ENCODE data around the gene ELOVL2. TPM values are rescaled to one million over a fixed set of nuclear protein-coding genes. Genes with fewer than 3 reads are reported as not detected.
"Not testable (repeated sequence)": the region's sequence is repeated elsewhere in the genome, so short reads cannot be mapped to it uniquely, and the experiment has no call there.

ELOVL2 gene
- polyA plus RNA-seq, 4 donors = 7.2 to 10.7 (median 8.7) TPM

- no peak for DNase-seq (ENCODE audit: low read depth in 4 of 4, low spot score in 2 of 4)
Measured at GRCh38 chr6:10993896-10994295, 50.2 kb downstream of the ELOVL2 start.

GRCh38 chr6:10991115-10991514 lies 53.0 kb downstream of the ELOVL2 start:
- DNase-seq (ENCODE audit: low read depth in 4 of 4, low spot score in 2 of 4) = no peak

GRCh38 chr6:10989587-10989986 lies 54.5 kb downstream of the ELOVL2 start:
- no peak for DNase-seq (ENCODE audit: low read depth in 4 of 4, low spot score in 2 of 4)

- not testable (repeated sequence) for DNase-seq (ENCODE audit: low read depth in 4 of 4, low spot score in 2 of 4)
Measured at GRCh38 chr6:10984959-10985358, 59.1 kb downstream of the ELOVL2 start.

GRCh38 chr6:10981409-10981808 lies 62.7 kb downstream of the ELOVL2 start:
- no peak for DNase-seq (ENCODE audit: low read depth in 4 of 4, low spot score in 2 of 4)

- no peak for DNase-seq (ENCODE audit: low read depth in 4 of 4, low spot score in 2 of 4)
Measured at GRCh38 chr6:10979603-10980002, 64.5 kb downstream of the ELOVL2 start.

GRCh38 chr6:10977231-10977968 lies 66.7 kb downstream of the ELOVL2 start:
- DNase-seq (ENCODE audit: low read depth in 4 of 4, low spot score in 2 of 4) = no peak

- no peak for DNase-seq (ENCODE audit: low read depth in 4 of 4, low spot score in 2 of 4)
Measured at GRCh38 chr6:10976571-10976970, 67.5 kb downstream of the ELOVL2 start.

- no peak for DNase-seq (ENCODE audit: low read depth in 4 of 4, low spot score in 2 of 4)
Measured at GRCh38 chr6:10972196-10972595, 71.9 kb downstream of the ELOVL2 start.

GRCh38 chr6:10970731-10971130 lies 73.4 kb downstream of the ELOVL2 start:
- no peak for DNase-seq (ENCODE audit: low read depth in 4 of 4, low spot score in 2 of 4)

GRCh38 chr6:10968776-10969175 lies 75.3 kb downstream of the ELOVL2 start:
- no peak for DNase-seq (ENCODE audit: low read depth in 4 of 4, low spot score in 2 of 4)

- DNase-seq (ENCODE audit: low read depth in 4 of 4, low spot score in 2 of 4) = no peak
Measured at GRCh38 chr6:10964684-10965083, 79.4 kb downstream of the ELOVL2 start.

GRCh38 chr6:10963113-10963512 lies 81.0 kb downstream of the ELOVL2 start:
- DNase-seq (ENCODE audit: low read depth in 4 of 4, low spot score in 2 of 4) = no peak

- peak in 1 of 4 donors; percentile 3 for DNase-seq (ENCODE audit: low read depth in 4 of 4, low spot score in 2 of 4)
Measured at GRCh38 chr6:10962673-10963072, 81.4 kb downstream of the ELOVL2 start.

GRCh38 chr6:10961837-10962236 lies 82.3 kb downstream of the ELOVL2 start:
- no peak for DNase-seq (ENCODE audit: low read depth in 4 of 4, low spot score in 2 of 4)

GRCh38 chr6:10960171-10960570 lies 83.9 kb downstream of the ELOVL2 start:
- no peak for DNase-seq (ENCODE audit: low read depth in 4 of 4, low spot score in 2 of 4)

- DNase-seq (ENCODE audit: low read depth in 4 of 4, low spot score in 2 of 4) = no peak
Measured at GRCh38 chr6:10957414-10957886, 86.7 kb downstream of the ELOVL2 start.

GRCh38 chr6:10956776-10957175 lies 87.3 kb downstream of the ELOVL2 start:
- DNase-seq (ENCODE audit: low read depth in 4 of 4, low spot score in 2 of 4) = no peak

GRCh38 chr6:10954590-10955010 lies 89.5 kb downstream of the ELOVL2 start:
- DNase-seq (ENCODE audit: low read depth in 4 of 4, low spot score in 2 of 4) = peak; percentile 13 to 65 (median 38)

- DNase-seq (ENCODE audit: low read depth in 4 of 4, low spot score in 2 of 4) = peak in 3 of 4 donors; percentile 8 to 39 (median 15)
Measured at GRCh38 chr6:10951675-10952282, 92.3 kb downstream of the ELOVL2 start.

GRCh38 chr6:10949579-10950490 lies 94.3 kb downstream of the ELOVL2 start:
- no peak for DNase-seq (ENCODE audit: low read depth in 4 of 4, low spot score in 2 of 4)

All from left renal cortex interstitium (tissue), 4 donors.